ENCODE results near the gene ATOH8. TPM values are rescaled to one million over a fixed set of nuclear protein-coding genes. Genes with fewer than 3 reads are reported as not detected.
A peak's percentile ranks its signal among the peaks of the same experiment; 100 is the strongest.

ATOH8 gene
- total RNA-seq, 1 donor from 2014 or later: 7.7 TPM

DNA sequence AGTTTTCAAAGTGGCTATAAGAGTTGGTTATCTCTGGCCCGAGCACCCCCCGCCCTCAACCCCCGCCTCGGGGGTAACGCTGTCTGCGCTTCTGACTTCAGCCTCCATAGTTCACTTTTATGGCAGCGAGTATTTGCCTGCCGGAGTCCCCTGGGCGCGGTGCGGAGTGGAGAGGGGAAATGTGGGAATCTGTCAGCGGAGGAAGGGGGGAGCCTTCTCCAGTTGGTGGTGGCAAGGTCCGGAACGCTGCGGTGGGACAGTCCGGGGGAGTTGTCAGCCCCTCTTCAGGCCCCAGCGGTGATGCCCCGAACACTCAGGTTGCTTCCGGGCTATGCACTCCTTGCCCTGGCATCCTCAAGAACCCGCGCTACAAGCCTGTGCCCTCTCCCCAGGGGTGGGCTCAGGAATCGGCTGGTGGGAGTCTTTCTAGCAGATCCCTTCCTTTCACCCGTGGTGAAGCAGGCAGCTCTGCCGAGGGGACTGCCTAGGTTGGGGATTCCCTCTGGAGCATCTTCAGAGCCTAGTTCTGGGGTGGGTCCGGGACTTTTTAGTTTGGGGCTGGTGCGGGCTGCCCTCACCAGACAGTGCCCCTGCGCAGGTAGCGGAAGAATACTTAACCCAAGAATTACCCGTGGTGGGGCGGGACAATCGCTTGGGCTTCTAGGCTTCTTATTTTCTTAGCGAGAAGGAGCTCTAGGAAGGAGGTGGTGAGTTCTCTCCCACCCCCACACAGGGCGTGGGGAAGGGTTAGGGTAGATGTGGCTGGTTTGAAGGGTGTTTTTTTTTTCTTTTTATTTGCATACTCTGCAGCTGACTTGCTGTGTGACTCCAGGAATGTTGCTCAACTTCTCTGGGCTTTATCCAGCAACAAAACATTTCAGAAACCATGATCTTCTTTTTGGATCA is 1.6 kb downstream of the ATOH8 start:
- Mint-ChIP-seq H3K27ac (ENCODE audit: unreplicated experiment) (no peak overlapping the region), H3K36me3 (ENCODE audit: low read depth) (no peaks in the 10 kb centered on the region), H3K9me3 (no peaks in the 10 kb centered on the region), H3K27me3 (ENCODE audit: low read depth) (peaks cover 50% of the 10 kb centered on the region), H3K4me1 (peaks cover 32% of the 10 kb centered on the region), H3K4me3 (peak overlapping the region; percentile 94)
- DNase-seq (ENCODE audit: low read depth, low spot score): no peak
- TF ChIP-seq, protein P1, sequence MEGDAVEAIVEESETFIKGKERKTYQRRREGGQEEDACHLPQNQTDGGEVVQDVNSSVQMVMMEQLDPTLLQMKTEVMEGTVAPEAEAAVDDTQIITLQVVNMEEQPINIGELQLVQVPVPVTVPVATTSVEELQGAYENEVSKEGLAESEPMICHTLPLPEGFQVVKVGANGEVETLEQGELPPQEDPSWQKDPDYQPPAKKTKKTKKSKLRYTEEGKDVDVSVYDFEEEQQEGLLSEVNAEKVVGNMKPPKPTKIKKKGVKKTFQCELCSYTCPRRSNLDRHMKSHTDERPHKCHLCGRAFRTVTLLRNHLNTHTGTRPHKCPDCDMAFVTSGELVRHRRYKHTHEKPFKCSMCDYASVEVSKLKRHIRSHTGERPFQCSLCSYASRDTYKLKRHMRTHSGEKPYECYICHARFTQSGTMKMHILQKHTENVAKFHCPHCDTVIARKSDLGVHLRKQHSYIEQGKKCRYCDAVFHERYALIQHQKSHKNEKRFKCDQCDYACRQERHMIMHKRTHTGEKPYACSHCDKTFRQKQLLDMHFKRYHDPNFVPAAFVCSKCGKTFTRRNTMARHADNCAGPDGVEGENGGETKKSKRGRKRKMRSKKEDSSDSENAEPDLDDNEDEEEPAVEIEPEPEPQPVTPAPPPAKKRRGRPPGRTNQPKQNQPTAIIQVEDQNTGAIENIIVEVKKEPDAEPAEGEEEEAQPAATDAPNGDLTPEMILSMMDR (conservative IDR thresholded peaks at IDR 0.05): no peak

DNA sequence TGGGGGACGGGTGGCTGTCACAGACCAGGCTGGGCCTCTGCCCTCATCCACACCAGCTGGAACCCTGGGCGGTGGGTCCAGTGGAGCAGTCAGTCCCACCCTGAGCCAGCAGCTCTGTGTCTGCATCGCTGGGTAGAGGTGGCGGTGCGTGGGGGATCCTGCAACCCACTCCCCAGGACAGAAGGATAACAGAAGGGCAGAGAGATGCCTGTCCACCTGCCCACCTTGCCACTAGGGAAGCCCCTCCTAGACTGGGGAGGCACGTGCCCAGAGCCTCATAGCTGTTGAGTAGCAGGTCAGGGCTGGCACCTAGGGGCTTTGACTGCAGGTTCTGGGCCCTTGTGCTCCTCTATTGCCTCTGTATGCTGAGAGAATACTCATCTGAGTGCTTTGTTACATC is 2.4 kb downstream of the ATOH8 start:
- Mint-ChIP-seq H3K4me1 (peaks cover 36% of the 10 kb centered on the region), H3K27ac (ENCODE audit: unreplicated experiment) (no peak overlapping the region), H3K9me3 (no peaks in the 10 kb centered on the region), H3K36me3 (ENCODE audit: low read depth) (no peaks in the 10 kb centered on the region), H3K27me3 (ENCODE audit: low read depth) (peaks cover 45% of the 10 kb centered on the region), H3K4me3 (peak overlapping the region; percentile 94)
- TF ChIP-seq, protein P1 (conservative IDR thresholded peaks at IDR 0.05): no peak
- DNase-seq (ENCODE audit: low read depth, low spot score): no peak

DNA sequence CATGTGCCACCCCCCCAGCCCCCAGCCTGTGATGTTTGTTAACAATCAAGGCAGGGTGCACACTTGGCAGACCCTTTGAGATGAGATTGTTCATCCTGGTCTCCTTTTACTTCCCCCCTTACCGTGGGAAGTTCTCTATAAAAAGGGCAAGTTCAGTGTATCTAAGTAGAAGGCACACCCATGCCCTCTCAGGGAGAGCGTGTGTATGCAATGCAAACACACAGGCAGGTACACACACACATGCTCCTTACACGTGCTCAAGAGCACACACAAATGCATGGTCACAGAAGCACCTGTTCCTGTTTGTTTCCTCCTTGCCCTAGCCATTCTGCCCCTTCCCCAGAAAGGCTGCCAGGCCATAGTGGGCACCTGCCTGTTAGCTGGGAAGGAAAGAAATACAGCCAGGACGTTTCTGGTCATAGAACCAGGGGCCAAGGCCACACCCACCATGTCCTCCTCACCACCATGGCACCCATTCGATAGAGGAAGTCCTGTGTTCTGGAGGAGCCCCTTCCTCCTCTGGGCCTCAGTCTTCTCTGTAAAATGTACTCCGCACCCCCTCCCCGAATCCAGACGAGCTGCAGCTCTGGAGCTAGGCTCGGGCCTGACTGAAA is 3.1 kb downstream of the ATOH8 start:
- TF ChIP-seq, protein P1 (conservative IDR thresholded peaks at IDR 0.05): no peak
- H3K4me3 Mint-ChIP-seq: peak overlapping the region; percentile 94
- peaks cover 37% of the 10 kb centered on the region for H3K27me3 Mint-ChIP-seq (ENCODE audit: low read depth)
- no peaks in the 10 kb centered on the region for H3K36me3 Mint-ChIP-seq (ENCODE audit: low read depth)
- DNase-seq (ENCODE audit: low read depth, low spot score): no peak
- no peak overlapping the region for H3K27ac Mint-ChIP-seq (ENCODE audit: unreplicated experiment)
- H3K9me3 Mint-ChIP-seq: no peaks in the 10 kb centered on the region
- peaks cover 38% of the 10 kb centered on the region for H3K4me1 Mint-ChIP-seq

DNA sequence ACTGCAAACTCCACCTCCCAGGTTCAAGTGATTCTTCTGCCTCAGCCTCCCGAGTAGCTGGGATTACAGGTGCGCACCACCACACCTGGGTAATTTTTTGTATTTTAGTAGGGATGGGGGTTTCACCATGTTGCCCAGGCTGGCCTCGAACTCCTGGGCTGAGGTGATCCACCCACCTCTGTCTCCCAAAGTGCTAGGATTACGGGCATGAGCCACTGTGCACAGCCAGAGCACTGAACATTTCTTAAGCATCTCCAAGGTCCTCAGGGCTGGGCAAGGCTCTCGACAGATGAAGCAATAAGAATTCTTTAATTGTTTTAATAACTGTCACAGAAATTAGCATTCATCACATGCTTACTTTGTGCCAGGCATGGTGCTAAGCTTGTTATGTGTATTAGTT is 4.1 kb downstream of the ATOH8 start:
- TF ChIP-seq, protein P1 (conservative IDR thresholded peaks at IDR 0.05): no peak
- no peak overlapping the region for H3K27ac Mint-ChIP-seq (ENCODE audit: unreplicated experiment)
- no peak overlapping the region for H3K4me3 Mint-ChIP-seq
- no peaks in the 10 kb centered on the region for H3K9me3 Mint-ChIP-seq
- H3K4me1 Mint-ChIP-seq: peaks cover 38% of the 10 kb centered on the region
- H3K27me3 Mint-ChIP-seq (ENCODE audit: low read depth): peaks cover 28% of the 10 kb centered on the region
- no peak for DNase-seq (ENCODE audit: low read depth, low spot score)
- H3K36me3 Mint-ChIP-seq (ENCODE audit: low read depth): no peaks in the 10 kb centered on the region

DNA sequence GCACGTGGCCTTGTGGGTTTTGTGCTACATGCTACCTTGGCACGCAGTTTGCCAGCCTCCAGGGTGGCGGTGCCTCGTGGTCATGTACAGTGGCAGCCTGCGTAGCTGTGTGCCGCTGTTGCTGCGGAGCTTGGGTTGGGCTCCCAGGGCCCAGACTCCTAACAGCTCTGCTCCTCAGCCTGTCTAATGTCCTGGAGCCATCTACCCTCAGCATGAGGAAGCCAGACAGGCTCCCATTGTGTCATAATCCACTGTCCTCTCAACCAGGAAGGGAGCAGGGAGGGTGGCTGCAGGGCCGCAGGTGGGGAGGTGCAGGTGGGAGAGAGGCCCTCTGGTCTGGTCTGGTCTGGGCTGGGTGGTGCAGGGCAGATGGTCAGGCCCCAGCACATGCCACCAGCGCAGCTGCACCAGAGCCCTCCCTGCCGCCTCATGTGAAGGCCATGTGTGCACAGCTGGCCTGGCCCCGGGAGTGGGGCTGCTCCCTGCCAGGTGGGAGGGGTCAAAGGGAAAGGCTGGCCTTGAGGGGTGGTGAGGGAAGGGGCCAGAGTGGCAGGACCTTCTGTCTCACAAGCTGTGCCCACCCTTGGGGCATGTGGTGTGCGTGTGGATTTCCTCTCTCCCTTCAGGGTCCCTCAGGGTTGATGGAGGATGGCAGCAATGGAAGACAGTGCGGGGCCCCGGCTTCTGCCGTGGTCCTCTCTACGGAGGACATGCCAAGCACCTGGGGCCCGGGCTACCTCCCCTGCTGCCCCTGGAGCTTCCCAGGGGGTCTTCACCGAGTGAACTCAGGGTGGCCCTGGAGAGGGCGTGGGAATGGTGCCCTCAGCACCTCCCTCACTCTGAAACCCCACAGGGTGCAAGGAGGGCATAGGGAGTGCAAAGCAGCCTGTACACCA is 4.8 kb downstream of the ATOH8 start:
- DNase-seq (ENCODE audit: low read depth, low spot score): no peak
- Mint-ChIP-seq H3K4me1 (peaks cover 42% of the 10 kb centered on the region), H3K4me3 (peak overlapping the region; percentile 72), H3K27me3 (ENCODE audit: low read depth) (peaks cover 22% of the 10 kb centered on the region), H3K36me3 (ENCODE audit: low read depth) (no peaks in the 10 kb centered on the region), H3K9me3 (no peaks in the 10 kb centered on the region), H3K27ac (ENCODE audit: unreplicated experiment) (no peak overlapping the region)
- TF ChIP-seq, protein P1 (conservative IDR thresholded peaks at IDR 0.05): no peak

Measured in neural crest cell (in vitro differentiated cells).